Stimulated activated CD8-positive, alpha-beta memory T cell treated with anti-CD3 and anti-CD28 coated beads, Interleukin-15, amount 100 ng/mL, for 4 hours (primary cell): ENCODE data around the gene NADK2.

ENCODE experiments used
- DNase-seq, 2 donors: peaks; one replicate each; pipeline ENCODE4 v3.0.0-alpha.2; 2020; ENCODE audit warnings: low read depth in 2 of 2

NADK2 gene

DNA sequence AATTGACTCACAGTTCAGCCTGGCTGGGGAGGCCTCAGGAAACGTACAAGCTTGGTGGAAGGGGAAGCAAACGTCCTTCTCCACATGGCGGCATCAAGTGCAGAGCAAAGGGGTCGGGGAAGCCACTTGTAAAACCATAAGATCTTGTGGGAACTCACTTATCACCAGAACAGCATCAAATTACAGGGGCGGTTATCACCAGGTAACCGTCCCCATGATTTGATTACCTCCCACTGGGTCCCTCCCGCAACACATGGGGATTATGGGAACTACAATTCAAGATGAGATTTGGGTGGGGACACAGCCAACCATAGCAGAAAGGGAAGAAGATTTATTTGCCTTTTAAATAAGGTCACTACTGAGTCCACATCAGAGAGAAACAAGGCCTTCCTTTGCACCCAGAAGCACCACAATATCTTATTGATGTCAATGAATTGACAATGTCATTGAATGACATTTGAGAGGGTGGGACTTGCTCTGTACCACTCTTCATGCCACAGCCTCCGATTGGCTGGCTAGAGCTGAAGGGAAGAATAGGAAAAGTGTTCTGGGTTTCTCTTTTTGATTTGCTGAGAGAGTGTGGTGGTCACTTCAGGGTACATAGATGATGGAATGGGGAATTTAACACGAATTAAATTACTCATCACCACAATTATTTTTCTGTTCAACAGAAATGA lies 78.8 kb downstream of the NADK2 start:
- no peak for DNase-seq

DNA sequence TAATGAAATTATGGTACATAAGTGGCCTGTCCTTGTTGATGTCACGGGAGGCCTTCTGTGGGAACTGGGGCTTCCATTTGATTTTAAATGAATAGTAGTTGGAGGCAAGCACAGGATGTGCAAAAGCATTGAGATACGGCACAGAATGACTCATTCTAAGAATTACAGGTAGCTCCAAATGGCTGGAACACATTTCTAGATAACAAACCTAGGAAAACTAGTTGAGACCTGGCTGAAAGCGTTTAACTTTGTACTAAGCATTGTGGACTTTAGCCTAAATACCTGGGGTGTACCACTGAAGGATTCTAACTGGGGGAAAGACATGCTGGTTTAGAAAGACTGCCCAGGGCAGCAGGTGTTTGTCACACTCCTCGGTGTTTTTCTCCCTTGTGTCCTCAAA lies 80.4 kb downstream of the NADK2 start:
- no peak for DNase-seq

DNA sequence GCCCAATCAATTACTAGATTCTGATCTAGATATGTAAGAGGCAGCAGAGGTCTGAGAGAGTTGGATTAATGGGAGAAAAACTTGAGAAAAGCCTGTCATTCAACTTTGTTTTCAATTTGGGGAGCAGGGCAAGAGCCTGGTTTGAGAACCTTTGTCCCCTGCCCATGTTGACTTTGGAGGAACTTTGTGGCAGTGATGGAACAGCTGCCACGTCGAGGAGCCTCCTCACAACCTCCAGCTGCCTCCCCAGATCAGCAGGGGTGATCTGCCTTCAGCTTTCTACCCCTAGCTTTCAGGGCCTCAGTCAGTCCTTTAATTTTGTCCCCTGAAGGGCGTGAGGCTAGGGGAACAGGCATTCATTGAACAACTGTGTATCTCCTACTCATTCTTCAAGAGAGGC lies 81.1 kb downstream of the NADK2 start:
- no peak for DNase-seq

- DNase-seq: no peak
Measured at GRCh38 chr5:36158144-36158543, 83.6 kb downstream of the NADK2 start.

DNA sequence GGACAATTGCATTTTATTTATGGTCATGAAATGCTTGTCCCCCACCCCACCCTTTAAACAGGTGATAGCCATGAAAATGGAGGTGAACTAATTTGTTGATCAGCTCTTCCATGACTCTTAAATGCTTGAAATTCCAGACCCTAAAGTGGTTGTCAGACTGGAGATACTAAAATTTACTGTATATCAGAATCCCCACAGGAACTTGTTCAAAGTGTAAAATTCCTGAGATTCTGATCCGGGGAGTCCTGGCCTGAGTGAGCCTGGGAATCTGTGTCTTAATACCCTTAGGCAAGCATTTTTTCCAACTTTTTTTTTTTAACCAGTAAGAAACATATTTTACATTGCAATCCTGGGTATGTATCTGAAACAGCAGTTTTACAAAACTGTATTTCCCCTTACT lies 85.1 kb downstream of the NADK2 start:
- DNase-seq: no peak

DNA sequence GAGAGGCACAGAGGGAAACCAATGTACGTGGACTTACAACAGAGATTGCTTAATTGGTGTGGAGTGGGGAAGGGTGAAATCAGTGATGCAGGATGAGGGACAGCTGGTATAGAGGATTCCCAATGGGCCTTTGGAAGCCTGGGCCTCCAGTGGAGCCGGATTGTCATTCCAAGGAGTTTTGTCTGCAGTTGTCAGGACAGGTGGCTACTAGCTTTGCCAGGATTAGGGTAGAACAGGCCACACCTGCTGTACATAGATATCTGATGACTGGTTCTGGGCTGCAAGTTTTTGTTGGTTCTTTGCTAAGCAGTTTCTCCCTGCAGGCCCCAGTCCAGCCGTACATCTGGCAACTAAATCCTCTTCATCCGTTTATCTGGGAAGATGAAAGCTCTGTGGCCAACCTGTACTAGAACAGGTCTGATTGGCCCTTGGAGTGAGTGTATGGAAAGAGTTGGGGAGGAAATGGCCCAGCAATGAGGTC lies 85.6 kb downstream of the NADK2 start:
- DNase-seq: no peak

DNA sequence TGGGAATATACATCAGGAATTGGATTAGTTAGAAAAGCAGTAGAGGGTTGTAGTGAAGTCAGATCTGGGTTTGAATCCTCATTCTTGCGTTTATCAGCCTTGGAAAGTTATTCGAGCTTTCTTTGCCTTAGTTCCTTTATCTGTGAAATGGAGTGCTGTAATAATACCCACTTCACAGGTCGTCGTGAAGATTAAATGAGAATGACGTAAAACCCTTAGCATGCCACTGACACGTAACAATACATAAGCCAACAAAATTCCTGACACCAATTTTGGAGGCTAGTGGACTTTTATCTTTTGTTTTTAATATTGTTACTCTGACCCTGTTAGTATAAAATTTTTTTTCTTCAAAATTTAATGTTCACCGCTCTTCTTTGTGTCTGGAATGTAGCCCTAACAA lies 86.4 kb downstream of the NADK2 start:
- DNase-seq: no peak

- no peak for DNase-seq
Measured at GRCh38 chr5:36153726-36154125, 88.0 kb downstream of the NADK2 start.

DNA sequence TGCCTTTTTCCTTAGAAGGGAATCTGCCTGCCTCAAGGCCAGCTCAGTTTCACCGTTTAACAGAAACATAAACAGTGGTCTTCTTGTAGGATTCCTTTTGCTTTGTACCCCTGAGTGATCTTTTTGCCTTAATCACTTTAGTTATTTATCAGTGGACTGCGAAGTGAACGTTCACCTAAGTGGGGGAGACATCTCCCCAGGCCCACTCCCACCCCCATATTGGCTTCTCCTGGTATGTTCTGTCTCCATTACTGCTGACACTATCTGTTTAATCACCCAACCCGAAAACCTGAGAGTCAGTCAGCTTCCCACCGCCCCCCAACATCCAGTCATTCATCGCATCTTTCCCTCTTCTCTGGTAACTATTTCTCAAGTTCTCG lies 88.4 kb downstream of the NADK2 start:
- no peak for DNase-seq

DNA sequence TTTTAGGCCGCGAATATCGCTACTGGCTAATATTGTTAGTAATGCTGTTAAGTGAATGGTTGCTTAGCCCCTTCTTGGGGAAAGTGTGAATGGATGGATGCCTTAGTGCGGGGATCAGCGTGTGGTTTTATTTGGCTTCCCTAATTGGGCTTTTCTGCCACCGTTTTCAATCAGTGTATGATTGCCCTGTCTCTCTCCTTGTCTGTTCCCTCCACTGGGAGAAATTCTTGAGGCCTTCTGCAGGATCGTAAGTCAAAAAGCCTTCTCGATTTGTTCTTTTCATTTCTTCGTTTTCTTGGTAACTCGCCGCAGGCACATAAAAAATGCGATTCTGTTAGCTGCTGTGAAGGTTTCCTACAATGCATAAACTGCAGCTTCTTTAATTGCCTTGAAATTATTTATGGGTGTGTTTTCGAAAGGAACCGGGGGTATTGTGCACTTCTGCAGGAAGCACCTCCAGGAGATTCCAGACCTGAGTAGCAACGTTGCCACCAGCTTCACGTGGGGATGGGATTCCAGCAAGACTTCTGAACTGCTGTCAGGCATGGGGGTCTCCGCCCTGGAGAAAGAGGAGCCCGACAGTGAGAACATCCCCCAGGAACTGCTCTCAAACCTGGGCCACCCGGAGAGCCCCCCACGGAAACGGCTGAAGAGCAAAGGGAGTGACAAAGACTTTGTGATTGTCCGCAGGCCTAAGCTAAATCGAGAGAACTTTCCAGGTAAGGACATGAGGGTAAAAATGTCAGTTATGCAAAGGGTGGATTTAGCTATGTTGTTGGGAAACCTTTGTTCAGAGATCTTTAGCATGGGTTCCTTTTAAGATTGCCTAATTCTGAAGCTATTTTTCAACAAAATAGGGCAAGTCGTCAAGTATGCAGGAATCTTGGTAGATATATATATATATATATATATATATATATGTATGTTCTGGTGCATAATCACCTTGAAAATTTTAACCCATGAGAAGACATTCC lies 89.1 kb downstream of the NADK2 start:
- DNase-seq: no peak

DNA sequence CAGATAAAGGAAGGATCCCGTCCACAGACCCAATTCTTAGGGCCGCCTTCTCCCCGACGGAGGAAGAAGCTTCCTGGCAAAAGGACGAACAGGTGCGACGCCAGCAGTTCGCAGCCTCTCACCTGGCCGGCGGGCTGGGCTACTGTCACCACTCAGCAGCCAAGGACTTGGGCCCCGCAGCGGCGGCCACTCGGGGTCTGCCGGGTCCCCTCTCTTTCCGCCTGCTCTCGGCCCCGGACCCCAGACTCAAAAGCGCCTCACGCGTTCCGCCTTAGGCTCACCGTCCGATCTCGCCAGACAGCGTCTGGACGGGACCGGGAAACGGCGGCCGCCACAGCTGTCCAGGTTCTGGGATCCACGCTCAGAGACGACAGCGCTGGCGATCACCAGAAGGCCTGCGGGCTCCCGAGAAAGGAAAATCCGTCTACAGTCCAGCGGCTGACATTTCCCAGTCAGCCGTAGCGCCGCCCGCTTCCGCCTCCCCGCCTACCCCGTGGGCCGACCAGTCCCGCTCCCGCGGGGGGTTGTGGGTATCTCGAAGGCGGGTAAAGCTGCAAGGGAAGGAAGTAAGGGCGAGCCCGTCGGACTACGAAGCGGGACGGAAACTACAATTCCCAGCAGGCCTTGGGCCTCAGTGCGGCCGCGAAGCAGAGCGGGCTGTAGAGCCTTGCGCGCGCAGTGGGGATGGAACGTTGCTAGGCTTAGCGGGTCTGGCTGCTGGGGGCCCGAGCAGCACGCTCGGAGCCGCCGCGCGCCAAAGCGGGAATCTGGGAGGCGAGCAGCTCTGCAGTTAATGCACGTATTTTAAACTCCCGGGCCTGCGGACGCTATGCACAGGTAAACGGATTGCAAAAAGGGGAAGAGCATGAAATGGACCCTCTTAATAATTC lies 90.0 kb downstream of the NADK2 start, which contains the start of the genes LMBRD2 and SKP2:
LMBRD2 (minus strand) TSS at position 454 of the 890 bp plus-strand sequence. CDS start 8,538 bp downstream, outside the sequence.
SKP2 (plus strand) TSS at position 678 of the 890 bp plus-strand sequence; CDS start at position 830, 152 bp downstream.
- peak; percentile 93 to 95 for DNase-seq

DNA sequence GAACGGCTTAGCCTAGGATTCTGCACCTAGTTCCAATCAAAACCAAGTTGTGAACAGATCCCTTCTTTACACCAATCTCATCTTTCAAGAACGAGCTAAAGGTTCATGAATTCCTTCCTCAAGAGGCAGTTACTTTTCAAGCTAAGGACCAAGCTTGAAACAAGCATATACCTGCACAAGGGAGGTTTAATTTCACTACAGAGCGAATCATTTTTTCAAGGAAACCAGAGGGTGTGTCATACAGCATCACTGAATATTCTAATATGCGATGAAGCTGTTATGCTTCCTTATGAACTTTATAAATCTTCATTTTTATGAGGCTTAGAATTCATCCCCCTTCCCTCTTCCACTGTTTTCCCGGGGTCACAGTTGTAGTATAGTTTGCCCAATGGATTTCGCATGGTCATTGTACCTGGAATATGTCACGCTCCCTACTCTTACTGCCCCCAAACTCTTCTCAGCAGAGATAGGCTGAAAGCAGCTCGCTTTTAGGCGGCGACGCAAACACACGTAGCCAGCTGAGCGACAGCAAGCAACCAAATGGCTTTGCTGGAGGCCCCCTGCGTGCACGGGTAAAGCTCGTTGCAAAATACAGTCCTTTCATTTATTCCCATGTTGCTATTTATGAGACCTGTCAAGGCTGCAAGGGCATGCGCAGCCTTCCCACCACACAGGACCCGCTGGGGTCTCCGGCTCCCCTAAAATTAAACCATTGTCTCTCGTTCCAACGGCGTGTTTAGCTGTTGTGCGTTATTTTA lies 90.9 kb downstream of the NADK2 start:
- peak in 1 of 2 donors; percentile 4 for DNase-seq

DNA sequence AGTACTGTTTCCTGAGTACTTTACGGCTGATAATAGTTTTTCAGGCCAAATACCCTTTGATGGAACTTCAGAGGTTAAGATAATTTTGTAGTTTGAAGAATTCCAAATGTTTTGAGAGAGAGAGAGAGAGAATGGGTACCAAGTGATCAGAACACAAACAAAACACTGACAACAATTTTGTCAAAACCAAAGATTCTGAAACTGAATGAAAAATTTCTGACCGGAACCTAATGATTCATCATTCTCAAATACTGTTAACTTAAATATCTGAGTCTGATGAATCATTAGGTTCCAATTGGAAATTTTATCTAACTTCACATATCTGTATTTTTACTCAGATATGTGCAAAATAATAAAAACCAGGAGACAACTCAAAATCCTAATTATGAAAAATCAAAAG lies 94.0 kb downstream of the NADK2 start:
- DNase-seq: no peak

DNA sequence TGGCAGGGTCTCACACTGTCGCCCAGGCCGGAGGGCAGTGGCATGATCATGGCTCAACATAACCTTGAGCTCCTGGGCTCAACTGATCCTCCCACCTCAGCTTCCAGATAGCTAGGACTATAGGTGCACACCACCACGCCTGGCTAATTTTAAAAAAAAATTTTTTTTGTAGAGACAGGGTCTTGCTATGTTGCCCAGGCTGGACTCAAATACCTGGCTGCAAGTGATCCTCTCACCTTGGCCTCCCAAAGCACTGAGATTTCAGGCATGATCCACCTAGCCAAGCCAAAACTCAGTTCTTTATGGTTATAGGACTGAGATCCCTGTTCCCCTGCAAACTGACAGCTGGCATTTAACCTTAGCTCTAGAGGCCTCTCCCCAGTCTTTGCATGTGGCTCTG lies 95.3 kb downstream of the NADK2 start:
- DNase-seq: no peak

DNA sequence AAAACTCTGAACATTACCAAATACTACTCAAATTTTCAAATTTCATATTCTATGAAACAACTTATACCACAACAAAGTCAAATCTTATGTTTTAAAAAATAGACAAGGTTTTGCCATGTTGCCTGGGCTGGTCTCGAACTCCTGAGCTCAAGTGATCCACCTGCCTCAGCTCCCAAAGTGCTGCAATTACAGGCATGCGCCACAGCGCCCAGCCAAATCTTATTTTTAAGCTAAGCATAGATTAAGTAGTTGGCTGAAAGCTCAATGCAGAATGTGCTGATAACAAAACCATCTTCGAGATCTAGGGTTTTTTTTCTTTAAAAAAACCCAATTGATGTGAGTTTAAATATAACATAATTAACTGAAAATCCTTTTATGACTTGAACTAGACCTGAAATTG lies 96.4 kb downstream of the NADK2 start:
- DNase-seq: no peak
